ENCODE results near the gene MFSD6. TPM values are rescaled to one million over a fixed set of nuclear protein-coding genes. Genes with fewer than 3 reads are reported as not detected.
"Not testable (repeated sequence)": the region's sequence is repeated elsewhere in the genome, so short reads cannot be mapped to it uniquely, and the experiment has no call there.

The MFSD6 gene
- polyA plus RNA-seq (ENCODE audit: insufficient read length): 9.5 TPM

GRCh38 chr2:190407662-190408537 lies at the start of gene MFSD6:
MFSD6 (plus strand) TSS chr2:190408355; CDS start chr2:190436030, 27,675 bp downstream.
- DNase-seq: peak; percentile 29

GRCh38 chr2:190358655-190359448 lies 49.3 kb upstream of the MFSD6 start:
- DNase-seq: not testable (repeated sequence)

DNA sequence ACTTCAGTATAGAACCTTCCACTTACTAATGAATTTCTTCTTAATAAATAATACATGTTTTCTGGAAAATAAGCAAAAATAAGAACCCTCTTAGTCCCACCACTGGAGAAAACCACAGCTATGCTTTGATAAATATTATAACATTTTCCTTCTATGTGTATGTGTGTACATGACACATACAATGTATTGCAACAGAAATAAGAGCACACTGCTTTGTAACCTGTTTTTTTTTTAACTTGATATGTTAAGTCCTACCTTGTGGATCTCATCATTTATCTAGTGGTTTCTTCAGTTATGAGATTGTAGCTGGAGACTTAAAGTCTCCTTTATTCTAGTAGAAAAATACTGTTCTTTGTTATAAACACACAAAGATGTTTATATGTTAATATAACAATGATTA lies 47.6 kb upstream of the MFSD6 start:
- no peak for DNase-seq

DNA sequence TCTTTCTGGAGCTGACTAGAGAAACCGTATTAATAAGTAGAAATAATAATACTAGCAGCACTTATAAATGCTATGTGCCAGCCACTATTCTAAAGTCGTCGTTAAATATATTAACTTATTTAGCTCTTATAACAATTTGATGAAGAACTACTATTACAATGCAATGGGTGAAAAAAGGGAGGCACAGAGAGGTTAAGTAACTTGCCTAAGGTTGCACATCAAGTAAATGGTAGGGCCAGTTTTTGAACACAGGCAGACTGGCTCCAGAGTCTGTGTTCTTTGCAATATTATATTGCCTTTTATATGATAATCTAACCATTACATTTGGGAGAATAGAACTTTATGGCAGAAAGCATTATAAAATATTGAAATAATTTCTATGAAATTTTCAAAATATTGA lies 47.2 kb upstream of the MFSD6 start:
- no peak for DNase-seq

DNA sequence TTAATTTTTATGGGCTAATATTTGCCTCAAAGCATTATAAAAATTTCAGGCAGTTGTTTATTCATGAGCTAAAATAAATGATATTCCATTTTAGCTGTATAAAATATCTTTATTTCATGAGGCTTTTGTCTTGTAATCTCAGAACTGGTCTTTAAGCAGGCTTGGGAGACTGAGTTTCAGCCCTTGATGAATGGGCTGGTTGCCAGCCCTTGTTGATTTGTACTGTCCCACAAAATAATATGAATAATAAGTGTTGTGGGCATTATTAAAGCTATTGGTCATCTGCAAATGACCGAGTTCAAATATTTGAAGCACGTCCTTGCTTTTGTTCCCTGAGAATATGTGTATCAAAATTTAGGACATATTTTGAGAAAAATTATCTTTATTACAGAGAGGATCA lies 46.6 kb upstream of the MFSD6 start:
- no peak for DNase-seq

- DNase-seq: no peak
Measured at GRCh38 chr2:190362894-190363293, 45.3 kb upstream of the MFSD6 start.

DNA sequence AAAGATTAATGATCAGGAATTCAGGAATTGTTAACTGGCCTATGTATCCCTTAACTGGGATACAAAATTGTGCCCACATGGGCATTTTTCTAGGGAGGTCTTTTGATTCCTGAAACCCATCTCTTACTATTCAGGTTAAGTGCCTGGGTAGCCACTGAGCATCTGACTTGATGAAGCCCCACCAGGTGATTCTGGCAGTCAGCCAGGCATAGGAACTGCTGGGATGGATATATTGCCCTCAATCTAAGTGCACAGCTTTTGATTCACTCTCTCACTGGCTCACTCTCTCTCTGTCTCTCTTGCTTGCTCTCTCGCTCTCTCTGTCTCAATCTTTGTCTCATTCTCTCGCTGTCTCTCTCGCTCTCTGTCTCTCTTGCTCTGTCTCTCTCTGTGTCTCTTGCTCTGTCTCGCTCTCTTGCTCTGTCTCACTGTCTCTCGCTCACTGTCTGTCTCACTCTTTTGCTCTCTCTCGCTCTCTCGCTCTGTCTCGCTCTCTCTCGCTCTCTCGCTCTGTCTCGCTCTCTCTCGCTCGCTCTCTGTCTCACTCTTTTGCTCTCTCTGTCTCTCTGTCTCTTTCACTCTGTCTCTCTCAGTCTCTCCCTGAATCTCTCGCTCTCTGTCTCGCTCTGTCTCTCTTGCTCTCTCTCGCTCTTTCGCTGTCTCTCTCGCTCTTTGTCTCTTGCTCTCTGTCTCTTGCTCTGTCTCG lies 42.5 kb upstream of the MFSD6 start:
- no peak for DNase-seq

DNA sequence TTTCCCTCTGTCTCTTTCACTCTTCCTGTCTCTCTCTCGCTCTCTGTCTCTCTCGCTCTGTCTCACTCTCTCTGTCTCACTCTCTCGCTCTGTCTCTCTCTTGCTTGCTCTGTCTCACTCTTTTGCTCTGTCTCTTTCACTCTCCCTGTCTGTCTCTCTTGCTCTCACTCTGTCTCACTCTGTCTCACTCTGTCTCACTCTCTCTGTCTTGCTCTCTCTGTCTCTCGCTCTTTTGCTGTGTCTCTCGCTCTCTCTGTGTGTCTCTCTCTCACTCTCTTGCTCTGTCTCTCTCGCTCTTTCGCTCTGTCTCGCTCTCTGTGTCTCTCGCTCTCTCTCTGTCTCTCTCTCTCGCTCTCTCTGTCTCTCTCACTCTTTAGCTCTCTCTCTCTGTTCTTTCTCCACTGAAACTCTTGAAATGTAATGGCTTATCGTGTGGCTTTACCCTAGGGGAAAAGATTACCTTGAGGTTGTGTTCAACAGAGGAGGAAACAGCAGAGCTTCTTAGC lies 41.9 kb upstream of the MFSD6 start:
- no peak for DNase-seq

DNA sequence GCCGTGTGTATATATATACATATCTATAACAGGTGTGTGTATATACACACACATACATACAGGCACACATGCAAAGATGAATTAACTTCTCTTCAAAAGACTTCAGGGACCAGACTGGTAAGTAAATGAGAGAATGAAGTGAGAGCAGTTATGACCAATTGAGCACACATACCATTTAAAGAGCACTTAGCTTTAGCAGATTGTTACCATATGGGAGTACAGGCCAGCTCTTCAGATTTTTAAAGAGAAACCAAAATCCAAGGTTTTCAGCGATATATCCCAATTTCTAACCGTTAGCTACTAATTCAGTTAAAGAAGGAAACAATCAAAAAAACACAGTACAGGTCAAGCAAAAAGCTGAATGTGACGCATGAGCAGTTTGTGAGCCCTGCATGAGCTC lies 41.1 kb upstream of the MFSD6 start:
- DNase-seq: no peak

DNA sequence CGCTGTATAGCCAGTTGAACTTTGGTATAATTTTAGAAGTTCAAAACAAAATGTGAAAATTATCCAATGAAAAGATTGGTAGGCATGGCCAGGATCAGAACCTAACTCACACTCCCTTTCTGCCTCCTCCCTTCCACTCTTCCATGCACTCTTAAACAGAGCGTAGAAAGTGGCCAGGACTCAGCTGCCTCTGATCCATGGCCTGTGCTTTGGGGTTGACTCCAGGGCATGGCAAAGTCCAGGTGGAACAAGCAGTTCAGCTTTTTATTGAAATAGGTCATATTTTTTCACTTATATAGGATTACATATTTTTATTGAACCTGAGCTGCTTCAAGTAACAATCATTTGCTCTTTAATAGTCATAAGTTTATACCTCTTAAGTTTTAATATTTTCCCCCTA lies 38.5 kb upstream of the MFSD6 start:
- no peak for DNase-seq

GRCh38 chr2:190376083-190376482 lies 32.1 kb upstream of the MFSD6 start:
- DNase-seq: no peak

- DNase-seq: no peak
Measured at GRCh38 chr2:190376591-190377245, 31.4 kb upstream of the MFSD6 start.

DNA sequence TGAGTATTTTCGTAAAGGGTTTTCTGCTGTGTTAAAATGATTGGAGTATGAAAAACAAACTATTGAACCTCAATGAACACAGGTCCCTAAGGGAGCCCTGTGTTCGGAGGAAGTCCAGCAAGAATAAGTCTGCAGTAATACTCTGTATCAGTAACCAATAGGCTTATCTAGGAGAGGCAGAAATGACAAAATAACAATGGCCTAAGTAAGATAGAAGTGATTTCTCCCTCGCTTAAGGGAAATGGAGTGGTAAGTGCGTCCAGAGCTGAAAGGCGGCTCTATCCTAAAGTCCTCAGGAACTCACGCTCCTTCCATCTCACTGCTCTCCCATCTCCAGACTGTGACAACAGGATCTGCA lies 29.3 kb upstream of the MFSD6 start:
- peak; percentile 15 for DNase-seq

DNA sequence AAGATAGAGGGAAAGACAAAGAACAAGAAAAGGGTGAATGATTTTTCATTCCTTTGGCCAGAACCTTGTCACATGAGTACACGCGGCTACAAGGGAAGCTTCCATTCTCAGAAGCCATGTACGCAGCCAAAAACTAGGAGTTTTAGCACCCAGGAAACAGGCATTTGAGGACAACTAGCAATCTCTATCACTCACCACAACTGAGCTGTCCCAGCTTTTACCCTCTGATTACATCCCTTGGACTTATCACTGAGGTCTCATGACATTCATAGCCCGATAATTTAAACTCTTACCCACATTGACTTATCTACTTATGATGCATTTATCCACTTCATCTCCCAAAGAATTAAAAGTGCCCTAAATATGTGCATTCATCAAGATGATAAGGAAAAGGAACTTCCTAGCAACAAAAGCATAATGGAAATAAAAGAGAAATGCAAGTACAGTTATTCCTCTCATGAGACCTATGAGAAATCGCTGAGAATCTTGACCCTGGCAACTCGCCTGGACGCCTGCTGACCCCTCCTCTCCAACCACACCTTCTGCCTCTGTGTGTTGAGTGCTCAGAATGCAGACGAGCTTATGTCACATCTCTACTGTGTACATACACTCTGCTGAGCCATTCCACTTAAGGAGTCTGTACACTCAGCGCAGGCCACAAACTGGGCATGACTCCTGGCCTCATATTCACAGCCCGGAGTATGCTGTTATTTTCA lies 28.7 kb upstream of the MFSD6 start:
- peak; percentile 53 for DNase-seq

DNA sequence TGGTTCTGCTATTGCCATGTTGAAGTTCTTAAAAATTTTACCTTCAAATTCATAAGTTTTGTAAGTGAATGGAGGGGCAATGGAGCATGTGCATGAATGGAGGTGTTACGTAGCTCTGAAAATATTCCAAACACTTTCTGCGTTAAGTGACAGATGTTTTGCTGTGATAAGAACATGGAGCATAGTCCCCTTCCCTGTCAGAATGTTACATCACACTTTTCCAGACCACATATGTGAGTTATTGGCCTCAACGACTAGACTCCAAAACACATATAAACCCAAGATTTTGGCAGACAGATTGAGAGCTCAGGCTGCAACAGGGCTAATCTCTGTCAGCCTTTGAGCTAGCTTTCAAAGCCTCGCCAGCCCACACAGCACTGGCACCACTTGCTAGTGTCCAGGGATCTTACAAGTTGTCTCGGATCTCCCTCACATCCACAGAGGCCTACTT lies 27.2 kb upstream of the MFSD6 start:
- no peak for DNase-seq

- peak; percentile 27 for DNase-seq
Measured at GRCh38 chr2:190382851-190383250, 25.3 kb upstream of the MFSD6 start.

DNA sequence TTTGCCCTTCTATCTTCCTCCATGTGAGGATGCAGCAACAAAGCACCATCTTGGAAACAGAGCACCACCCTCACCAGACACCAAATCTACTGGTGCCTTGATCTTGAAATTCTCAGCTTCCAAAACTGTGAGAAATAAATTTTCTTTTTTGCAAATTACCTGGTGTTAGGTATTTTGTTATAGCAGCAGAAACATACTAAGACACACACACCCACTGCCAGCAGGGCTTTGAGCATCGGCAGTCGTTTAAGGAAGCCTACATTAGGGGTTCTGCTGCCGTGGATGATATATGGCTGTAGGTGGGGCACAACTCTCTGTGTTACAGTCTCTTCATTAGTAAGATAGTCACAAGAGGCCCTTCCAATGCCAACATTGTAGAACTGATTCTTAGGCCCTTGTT lies 20.7 kb upstream of the MFSD6 start:
- DNase-seq: no peak

- no peak for DNase-seq
Measured at GRCh38 chr2:190396271-190396670, 11.9 kb upstream of the MFSD6 start.

DNA sequence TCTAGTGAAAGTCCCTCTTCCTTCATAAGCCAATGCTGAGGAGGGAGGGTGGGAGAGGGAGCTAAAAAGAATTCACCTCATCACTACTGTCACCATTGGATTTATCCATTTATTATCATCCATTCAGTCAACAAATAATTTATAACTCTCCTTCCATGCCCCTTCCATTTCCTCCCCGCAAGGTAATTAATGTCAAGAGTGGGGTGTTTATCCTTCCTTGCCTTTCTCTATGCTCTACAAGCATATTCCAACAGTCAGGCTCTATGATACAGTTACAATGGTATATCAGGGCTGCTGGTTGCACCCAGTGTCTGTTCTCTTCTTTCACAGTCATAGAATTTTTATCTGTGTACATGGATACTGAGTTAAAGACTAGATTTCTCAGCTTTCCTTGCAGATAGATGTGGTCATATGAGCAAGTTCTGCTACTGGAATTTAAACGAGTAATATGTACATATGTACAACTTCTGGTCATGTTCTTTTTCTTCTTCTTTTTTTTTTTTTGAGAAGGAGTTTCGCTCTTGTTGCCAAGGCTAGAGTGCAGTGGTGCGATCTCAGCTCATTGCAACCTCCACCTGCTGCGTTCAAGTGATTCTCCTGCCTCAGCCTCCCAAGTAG lies 5.1 kb upstream of the MFSD6 start:
- DNase-seq: no peak

- no peak for DNase-seq
Measured at GRCh38 chr2:190404487-190404886, 3.7 kb upstream of the MFSD6 start.

GRCh38 chr2:190405070-190405469 lies 3.1 kb upstream of the MFSD6 start:
- no peak for DNase-seq
